ENCODE data around the gene FAM222B. TPM values are rescaled to one million over a fixed set of nuclear protein-coding genes. Genes with fewer than 3 reads are reported as not detected.

Gene FAM222B
- total RNA-seq, 1 experiment from 2014 or later, result 39.5 TPM

GRCh38 chr17:28740406-28741357 lies 101.9 kb downstream of the FAM222B start:
- intact Hi-C loops (cut with micrococcal nuclease; ENCODE audit: unreplicated experiment), result loop anchor here (5.0 kb wide), 1 partner anchor 212 kb away; the partner anchor contains the start of gene PHF12

GRCh38 chr17:28738680-28739384 lies 103.8 kb downstream of the FAM222B start:
- no peak overlapping the region for H3K4me3 Mint-ChIP-seq (ENCODE audit: unreplicated experiment)
- TF ChIP-seq CTCF (IDR thresholded peaks at IDR 0.05; ENCODE audit: insufficient read depth in 1 of 2, low read depth in 1 of 2, low read length in 1 of 2, severe bottlenecking in 1 of 2, unreplicated experiment in 1 of 2), result no peak
- H3K27me3 Mint-ChIP-seq (ENCODE audit: insufficient read depth, unreplicated experiment), result no peaks in the 10 kb centered on the region
- Histone ChIP-seq H3K9me3 (no peaks in the 10 kb centered on the region), H3K27me3 (replicated peaks; ENCODE audit: control insufficient read depth, insufficient read depth, low read length) (no peaks in the 10 kb centered on the region), H3K4me1 (peaks cover 12% of the 10 kb centered on the region; the same call in 1 of the 2 replicates), H3K4me3 (ENCODE audit: low read depth, low read length) (no peak overlapping the region), H3K36me3 (ENCODE audit: control insufficient read depth, insufficient read depth, low read length) (no peaks in the 10 kb centered on the region; the same call in 1 of the 2 replicates)
- BruUV-seq (replicated peaks), result no TSS peak
- no peaks in the 10 kb centered on the region for H3K4me1 Mint-ChIP-seq (ENCODE audit: low read depth, unreplicated experiment)
- peaks cover 23% of the 10 kb centered on the region for H3K36me3 Mint-ChIP-seq (ENCODE audit: insufficient read depth, unreplicated experiment)
- no peaks in the 10 kb centered on the region for H3K9me3 Mint-ChIP-seq (ENCODE audit: unreplicated experiment)
- DNase-seq, result no peak
- intact Hi-C loops (cut with micrococcal nuclease; ENCODE audit: unreplicated experiment), result no loop called here
- H3K27ac Mint-ChIP-seq (ENCODE audit: unreplicated experiment), result no peak overlapping the region
- ChIA-PET POLR2A (no interaction called here), CTCF (interaction anchor here (0.9 kb wide), 1 partner anchor 12 kb away, joined by 6 read pairs; no protein-coding TSS in a partner anchor)

More at GRCh38 chr17:28740406-28741357, 101.9 kb downstream of the FAM222B start:
- no peaks in the 10 kb centered on the region for H3K9me3 Mint-ChIP-seq (ENCODE audit: unreplicated experiment)
- Histone ChIP-seq H3K36me3 (ENCODE audit: control insufficient read depth, insufficient read depth, low read length) (no peaks in the 10 kb centered on the region; the same call in 1 of the 2 replicates), H3K9me3 (no peaks in the 10 kb centered on the region), H3K27me3 (replicated peaks; ENCODE audit: control insufficient read depth, insufficient read depth, low read length) (no peaks in the 10 kb centered on the region), H3K4me3 (ENCODE audit: low read depth, low read length) (no peak overlapping the region), H3K4me1 (peaks cover 15% of the 10 kb centered on the region)
- H3K27me3 Mint-ChIP-seq (ENCODE audit: insufficient read depth, unreplicated experiment), result no peaks in the 10 kb centered on the region
- H3K4me1 Mint-ChIP-seq (ENCODE audit: low read depth, unreplicated experiment), result no peaks in the 10 kb centered on the region
- ChIA-PET POLR2A (interaction anchor here (6.4 kb wide), 1 partner anchor 21 kb away, joined by 52 read pairs; the partner anchor contains the start of gene RPL23A), CTCF (interaction anchor here (0.6 kb wide), 1 partner anchor 189 kb away, joined by 4 read pairs; no protein-coding TSS in a partner anchor)
- no peak for TF ChIP-seq CTCF (IDR thresholded peaks at IDR 0.05; ENCODE audit: insufficient read depth in 1 of 2, low read depth in 1 of 2, low read length in 1 of 2, severe bottlenecking in 1 of 2, unreplicated experiment in 1 of 2)
- H3K4me3 Mint-ChIP-seq (ENCODE audit: unreplicated experiment), result no peak overlapping the region
- no peak overlapping the region for H3K27ac Mint-ChIP-seq (ENCODE audit: unreplicated experiment)
- BruUV-seq (replicated peaks), result no TSS peak
- DNase-seq, result no peak
- peaks cover 38% of the 10 kb centered on the region for H3K36me3 Mint-ChIP-seq (ENCODE audit: insufficient read depth, unreplicated experiment)

Data from Caco-2 (cell line).